Kidney tubule cell (primary cell): ENCODE results near the gene PCCA.
"Not testable (repeated sequence)": the region's sequence is repeated elsewhere in the genome, so short reads cannot be mapped to it uniquely, and the experiment has no call there.

Source experiments
- DNase-seq: peaks from one replicate; pipeline ENCODE4 v3.0.0-alpha.2; 2018; ENCODE audit warnings: low spot score

PCCA gene

GRCh38 chr13:100141461-100141961, 52.6 kb downstream of the PCCA start:
- DNase-seq, result not testable (repeated sequence)

- DNase-seq, result no peak
These were observed 57.6 kb downstream of the PCCA start for GRCh38 chr13:100146534-100146933.

- DNase-seq, result no peak
These were observed 58.9 kb downstream of the PCCA start for GRCh38 chr13:100147825-100148224.

- DNase-seq, result no peak
These were observed 59.5 kb downstream of the PCCA start for GRCh38 chr13:100148422-100148821.

GRCh38 chr13:100149389-100149788, 60.5 kb downstream of the PCCA start:
- no peak for DNase-seq

- not testable (repeated sequence) for DNase-seq
These were observed 61.8 kb downstream of the PCCA start for GRCh38 chr13:100150711-100151110.

- DNase-seq, result no peak
These were observed 66.0 kb downstream of the PCCA start for GRCh38 chr13:100154842-100155416.

GRCh38 chr13:100156788-100157187, 67.9 kb downstream of the PCCA start:
- DNase-seq, result peak; percentile 65

GRCh38 chr13:100158569-100158968, 69.7 kb downstream of the PCCA start:
- no peak for DNase-seq

GRCh38 chr13:100159584-100159983, 70.7 kb downstream of the PCCA start:
- DNase-seq, result no peak

- no peak for DNase-seq
These were observed 71.6 kb downstream of the PCCA start for GRCh38 chr13:100160450-100160849.

- no peak for DNase-seq
These were observed 74.5 kb downstream of the PCCA start for GRCh38 chr13:100163375-100163774.

- no peak for DNase-seq
These were observed 84.3 kb downstream of the PCCA start for GRCh38 chr13:100173203-100173602.

GRCh38 chr13:100174455-100174854, 85.6 kb downstream of the PCCA start:
- not testable (repeated sequence) for DNase-seq

GRCh38 chr13:100175078-100175802, 86.3 kb downstream of the PCCA start:
- no peak for DNase-seq

GRCh38 chr13:100175803-100176182, 86.9 kb downstream of the PCCA start:
- no peak for DNase-seq

- DNase-seq, result peak; percentile 32
These were observed 88.0 kb downstream of the PCCA start for GRCh38 chr13:100176801-100177400.

- DNase-seq, result no peak
These were observed 89.4 kb downstream of the PCCA start for GRCh38 chr13:100178309-100178708.

- DNase-seq, result no peak
These were observed 90.4 kb downstream of the PCCA start for GRCh38 chr13:100179276-100179675.

GRCh38 chr13:100182900-100183490, 94.1 kb downstream of the PCCA start:
- no peak for DNase-seq

- DNase-seq, result no peak
These were observed 95.2 kb downstream of the PCCA start for GRCh38 chr13:100184095-100184494.

GRCh38 chr13:100195568-100195967, 106.7 kb downstream of the PCCA start:
- no peak for DNase-seq

- no peak for DNase-seq
These were observed 107.5 kb downstream of the PCCA start for GRCh38 chr13:100196375-100196774.
